Measurements from ENCODE around the gene DNAJB8.

DNA sequence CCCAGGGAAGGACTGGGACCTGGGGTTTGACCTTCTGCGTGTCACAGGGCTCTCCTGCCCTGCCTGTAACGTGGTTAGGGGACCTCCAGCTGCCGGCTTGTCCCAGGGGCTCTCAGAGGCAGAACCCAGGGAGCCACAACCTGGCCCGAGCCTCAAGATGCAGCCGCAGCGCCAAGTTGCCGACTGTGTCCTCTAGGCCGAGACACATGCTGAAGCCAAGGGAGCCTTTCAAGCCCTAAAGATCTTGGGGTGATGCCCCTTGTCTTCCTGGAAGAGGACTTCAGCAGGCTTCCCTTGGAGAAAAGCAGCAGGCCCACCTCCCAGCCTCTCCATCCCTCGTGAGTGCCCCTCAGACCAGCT is 7.2 kb downstream of the DNAJB8 start:
- TF ChIP-seq, protein P1, sequence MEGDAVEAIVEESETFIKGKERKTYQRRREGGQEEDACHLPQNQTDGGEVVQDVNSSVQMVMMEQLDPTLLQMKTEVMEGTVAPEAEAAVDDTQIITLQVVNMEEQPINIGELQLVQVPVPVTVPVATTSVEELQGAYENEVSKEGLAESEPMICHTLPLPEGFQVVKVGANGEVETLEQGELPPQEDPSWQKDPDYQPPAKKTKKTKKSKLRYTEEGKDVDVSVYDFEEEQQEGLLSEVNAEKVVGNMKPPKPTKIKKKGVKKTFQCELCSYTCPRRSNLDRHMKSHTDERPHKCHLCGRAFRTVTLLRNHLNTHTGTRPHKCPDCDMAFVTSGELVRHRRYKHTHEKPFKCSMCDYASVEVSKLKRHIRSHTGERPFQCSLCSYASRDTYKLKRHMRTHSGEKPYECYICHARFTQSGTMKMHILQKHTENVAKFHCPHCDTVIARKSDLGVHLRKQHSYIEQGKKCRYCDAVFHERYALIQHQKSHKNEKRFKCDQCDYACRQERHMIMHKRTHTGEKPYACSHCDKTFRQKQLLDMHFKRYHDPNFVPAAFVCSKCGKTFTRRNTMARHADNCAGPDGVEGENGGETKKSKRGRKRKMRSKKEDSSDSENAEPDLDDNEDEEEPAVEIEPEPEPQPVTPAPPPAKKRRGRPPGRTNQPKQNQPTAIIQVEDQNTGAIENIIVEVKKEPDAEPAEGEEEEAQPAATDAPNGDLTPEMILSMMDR (IDR thresholded peaks at IDR 0.05) = no peak
- no peak for TF ChIP-seq POLR2AphosphoS5 (IDR thresholded peaks at IDR 0.05)
- TF ChIP-seq EP300 (IDR thresholded peaks at IDR 0.05) = no peak
- TF ChIP-seq POLR2A (IDR thresholded peaks at IDR 0.05; ENCODE audit: low read depth) = no peak
